GM12873 (cell line): ENCODE data around the gene KATNB1.
A peak's percentile ranks its signal among the peaks of the same experiment; 100 is the strongest.

Experiments used
- CTCF ChIP-seq: IDR thresholded peaks from 2 replicates; pipeline ENCODE4 v1.5.1; 2012; ENCODE audit warnings: low read depth, mild to moderate bottlenecking, moderate library complexity, low read length, control low read depth; ENCODE audit not compliant: insufficient read depth; ENCODE audit errors: missing control alignments

The KATNB1 gene

GRCh38 chr16:57775661-57776469 lies 40.3 kb downstream of the KATNB1 start:
- peak; percentile 34 for TF ChIP-seq CTCF

GRCh38 chr16:57778658-57779057 lies 43.1 kb downstream of the KATNB1 start:
- no peak for TF ChIP-seq CTCF

GRCh38 chr16:57781349-57781740 lies 45.8 kb downstream of the KATNB1 start:
- no peak for TF ChIP-seq CTCF

DNA sequence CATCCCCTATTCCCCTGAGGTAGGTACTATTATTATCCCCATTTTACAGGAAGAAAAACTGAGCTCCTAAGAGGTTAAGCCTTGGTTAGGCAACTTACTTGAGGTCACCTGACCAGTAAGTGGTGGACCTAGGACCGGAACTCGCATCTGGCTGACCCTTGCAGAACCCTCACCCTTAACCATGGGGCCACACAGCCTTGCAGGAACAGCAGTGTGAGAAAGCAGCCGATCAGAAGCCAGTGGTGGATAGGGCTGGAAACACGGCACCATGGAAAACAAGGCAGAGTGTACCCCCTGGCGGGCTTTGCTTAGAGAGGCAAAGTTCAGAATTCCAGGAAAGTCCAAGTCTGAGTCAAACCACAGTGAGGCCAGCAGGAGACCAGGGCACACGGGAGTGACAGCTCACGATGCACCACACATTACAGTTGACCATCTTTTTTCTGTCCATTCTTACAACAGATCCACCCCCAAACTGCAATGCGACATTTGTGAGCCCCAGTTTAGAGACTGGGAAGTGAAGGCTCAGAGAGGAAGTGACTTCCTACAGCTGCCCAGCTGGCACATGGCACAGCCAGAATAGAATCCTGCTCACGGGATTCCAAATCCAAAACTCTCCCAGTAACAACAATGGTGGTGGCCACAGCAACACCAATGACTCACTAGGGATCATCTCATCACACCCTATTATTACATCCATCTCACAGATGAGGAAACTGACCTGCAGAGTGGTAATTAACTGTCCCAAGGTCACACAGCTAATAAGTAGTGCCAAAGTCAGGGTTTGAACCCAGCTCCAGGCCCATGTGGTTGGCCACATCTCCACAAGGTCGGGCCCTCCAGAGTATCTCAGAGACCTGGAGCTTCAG lies 46.4 kb downstream of the KATNB1 start:
- TF ChIP-seq CTCF = no peak

DNA sequence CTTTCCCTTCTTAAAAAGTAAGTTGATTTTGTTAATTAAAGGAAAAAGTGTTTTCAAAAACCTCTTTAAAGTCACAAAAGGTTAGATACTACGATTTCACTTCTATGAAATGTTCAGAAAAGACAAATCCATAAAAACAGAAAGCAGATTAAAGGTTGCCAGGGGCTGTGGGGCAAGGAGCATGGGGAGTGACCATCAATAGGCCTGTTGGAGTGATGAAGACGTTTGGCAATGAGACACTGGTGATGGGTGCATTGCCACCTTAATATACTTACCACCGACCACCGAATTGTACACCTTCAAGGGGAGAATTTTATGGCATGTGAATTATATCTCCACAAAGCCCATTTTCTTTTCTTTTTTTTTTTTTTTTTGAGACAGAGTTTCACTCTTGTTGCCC lies 47.5 kb downstream of the KATNB1 start:
- no peak for TF ChIP-seq CTCF

DNA sequence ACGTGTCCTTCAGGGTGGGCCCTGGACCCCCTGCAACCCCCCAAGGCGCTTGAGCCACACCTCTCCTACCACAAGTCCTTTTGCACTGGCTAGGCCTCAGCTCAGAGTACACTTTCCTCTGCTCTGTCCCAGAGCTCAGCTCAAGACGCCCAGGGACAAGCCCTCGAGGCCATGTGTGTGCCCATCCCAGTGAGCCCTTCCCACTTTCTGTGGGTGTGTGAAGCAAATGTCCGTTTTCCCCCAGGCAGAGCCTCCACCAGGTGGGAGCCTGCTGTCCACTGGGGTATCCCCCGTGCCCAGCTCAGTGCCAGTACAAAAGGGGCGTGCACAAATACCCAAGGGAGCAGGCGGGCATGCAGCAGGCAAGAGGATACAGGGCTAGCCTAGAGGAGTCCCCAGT lies 48.3 kb downstream of the KATNB1 start:
- TF ChIP-seq CTCF = no peak

GRCh38 chr16:57784334-57784733 lies 48.8 kb downstream of the KATNB1 start:
- no peak for TF ChIP-seq CTCF
